Hematopoietic multipotent progenitor cell (in vitro differentiated cells): Measurements from ENCODE around the gene BMP7. TPM values are rescaled to one million over a fixed set of nuclear protein-coding genes. Genes with fewer than 3 reads are reported as not detected.

Experiments used
- DNase-seq, 3 donors: peaks; one replicate each; pipeline ENCODE4 v3.0.0-alpha.2; 2011 to 2015; ENCODE audit warnings: low read depth in 2 of 3, low spot score in 2 of 3
- total RNA-seq: library from RNA; depleted of rRNA; stranded (reverse); fragments of >200 nt; gene quantifications from one replicate; pipeline ENCODE4 v1.2.3, GENCODE V29; 2012

The BMP7 gene
- total RNA-seq, 1 donor, result not detected

GRCh38 chr20:57136734-57137133, 129.7 kb downstream of the BMP7 start:
- DNase-seq, result no peak

DNA sequence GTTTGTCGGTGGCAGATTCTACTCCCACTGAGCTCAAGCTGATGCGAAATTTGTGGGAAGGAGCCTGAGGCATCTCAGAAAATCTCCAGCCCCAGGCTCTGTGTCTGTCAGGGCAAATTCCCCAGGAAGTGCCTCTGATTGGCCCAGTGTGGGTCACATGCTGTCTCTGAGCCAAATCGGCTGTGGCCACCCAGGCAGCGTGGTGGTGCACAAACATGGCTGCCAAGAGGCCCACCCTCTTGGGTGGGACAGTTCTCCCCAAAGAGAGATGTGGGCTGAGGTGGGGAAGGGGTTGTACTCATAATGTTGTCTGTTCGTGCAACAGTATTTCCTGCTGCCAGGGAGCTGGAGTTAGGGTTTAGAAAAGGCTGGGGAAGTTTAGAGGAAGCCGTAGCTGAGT, 130.6 kb downstream of the BMP7 start:
- no peak for DNase-seq

DNA sequence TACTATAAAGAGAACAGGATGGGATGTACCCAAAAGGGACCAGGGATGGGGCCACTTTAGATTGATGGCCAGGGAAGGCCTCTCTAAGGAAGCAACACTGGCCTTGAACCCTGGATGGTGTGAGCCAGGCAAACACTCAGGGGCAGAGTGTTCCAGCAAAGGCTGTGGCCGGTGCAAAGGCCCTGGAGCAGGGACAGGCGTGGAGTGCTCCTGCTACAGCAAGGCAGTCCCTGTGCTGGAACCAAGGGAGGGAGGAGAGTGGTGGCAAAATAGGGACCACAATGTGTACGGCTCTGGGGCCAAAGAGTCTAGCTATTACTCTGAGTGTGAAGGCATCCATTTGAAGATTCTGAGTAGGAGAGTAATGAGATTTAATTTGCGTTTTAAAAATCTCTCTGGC, 131.6 kb downstream of the BMP7 start:
- DNase-seq, result no peak

- DNase-seq, result no peak
Observed at GRCh38 chr20:57133926-57134650, 132.4 kb downstream of the BMP7 start.

DNA sequence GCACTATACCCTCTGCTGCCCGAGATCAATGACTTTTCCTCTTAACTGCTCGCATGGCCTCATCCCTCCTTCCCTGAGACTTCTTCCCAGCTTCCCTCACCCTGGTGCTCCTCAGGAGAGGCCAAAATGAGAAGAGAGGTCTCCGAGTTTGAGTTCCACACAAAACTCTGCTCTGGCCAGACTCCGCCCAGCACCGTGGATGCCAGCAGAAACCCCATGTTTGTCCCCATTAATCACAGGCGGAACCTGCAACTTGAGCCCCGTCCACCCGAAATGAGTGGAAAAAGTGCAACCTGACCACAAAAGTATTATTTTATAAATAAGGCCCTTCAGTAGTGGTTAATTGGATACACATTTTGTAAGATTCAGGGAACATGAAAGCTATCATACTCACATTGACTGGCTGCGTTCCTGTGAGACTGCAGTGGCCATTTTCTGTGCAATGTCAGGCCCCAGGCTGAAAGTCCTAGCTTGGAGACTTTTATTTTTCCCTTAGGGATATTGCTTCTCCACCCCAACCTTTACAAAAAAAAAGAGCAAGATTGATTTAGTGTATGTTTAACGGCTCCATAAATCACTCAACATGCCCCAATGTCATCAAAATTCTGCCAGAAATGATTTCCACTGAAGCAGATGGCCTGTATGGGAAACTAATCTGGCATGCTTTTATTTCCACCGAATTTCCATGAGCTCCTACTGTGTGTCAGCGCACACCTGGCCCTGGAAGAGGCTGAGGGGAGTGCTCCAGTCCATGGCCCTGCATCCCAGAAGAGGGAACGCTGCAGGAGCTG, 134.6 kb downstream of the BMP7 start:
- DNase-seq, result no peak

- DNase-seq, result no peak
Observed at GRCh38 chr20:57131077-57131476, 135.4 kb downstream of the BMP7 start.

- DNase-seq, result no peak
Observed at GRCh38 chr20:57130160-57130772, 136.2 kb downstream of the BMP7 start.

GRCh38 chr20:57129303-57129702, 137.1 kb downstream of the BMP7 start:
- DNase-seq, result no peak

GRCh38 chr20:57128044-57128757, 138.2 kb downstream of the BMP7 start:
- no peak for DNase-seq

GRCh38 chr20:57126481-57127092, 139.9 kb downstream of the BMP7 start:
- DNase-seq, result no peak

- no peak for DNase-seq
Observed at GRCh38 chr20:57124800-57125517, 141.5 kb downstream of the BMP7 start.

DNA sequence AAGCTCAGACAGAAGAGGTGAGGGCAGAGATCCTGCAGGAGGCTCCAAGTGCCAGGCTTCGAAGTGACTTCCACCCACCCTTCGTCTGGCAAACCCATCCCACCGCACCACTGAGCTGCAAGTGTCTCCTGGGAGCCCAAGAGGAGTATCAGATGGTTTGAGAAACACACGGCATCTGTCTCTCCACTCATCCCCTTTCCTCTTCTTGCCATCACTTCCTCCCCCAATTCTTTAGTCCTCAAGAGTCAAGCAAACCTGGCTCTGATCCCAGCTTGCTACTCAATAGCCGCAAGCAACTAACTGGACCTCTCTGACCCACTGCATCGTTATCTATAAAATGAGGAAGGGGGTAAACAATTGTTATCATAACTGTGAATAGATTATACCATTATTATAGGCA, 142.1 kb downstream of the BMP7 start:
- no peak for DNase-seq

DNA sequence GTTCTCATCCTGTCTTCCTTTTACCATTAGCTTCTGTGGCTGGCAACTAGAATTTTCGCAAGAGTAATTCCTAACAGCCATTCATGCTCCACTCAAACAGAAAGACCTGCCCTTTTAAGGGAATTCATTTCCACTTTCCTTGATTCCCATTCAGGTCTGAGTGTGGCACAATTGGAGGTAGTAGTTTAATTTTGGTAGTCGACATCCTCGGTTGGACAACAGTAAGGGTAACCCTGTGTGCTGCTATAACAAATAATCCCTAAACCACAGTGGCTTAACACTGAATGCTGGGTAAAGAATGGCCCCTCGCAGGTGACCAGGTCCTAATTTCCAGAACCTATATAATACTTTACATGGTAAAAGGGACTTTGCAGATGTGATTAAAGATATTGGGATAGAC, 142.9 kb downstream of the BMP7 start:
- no peak for DNase-seq

- no peak for DNase-seq
Observed at GRCh38 chr20:57122536-57123489, 143.6 kb downstream of the BMP7 start.

DNA sequence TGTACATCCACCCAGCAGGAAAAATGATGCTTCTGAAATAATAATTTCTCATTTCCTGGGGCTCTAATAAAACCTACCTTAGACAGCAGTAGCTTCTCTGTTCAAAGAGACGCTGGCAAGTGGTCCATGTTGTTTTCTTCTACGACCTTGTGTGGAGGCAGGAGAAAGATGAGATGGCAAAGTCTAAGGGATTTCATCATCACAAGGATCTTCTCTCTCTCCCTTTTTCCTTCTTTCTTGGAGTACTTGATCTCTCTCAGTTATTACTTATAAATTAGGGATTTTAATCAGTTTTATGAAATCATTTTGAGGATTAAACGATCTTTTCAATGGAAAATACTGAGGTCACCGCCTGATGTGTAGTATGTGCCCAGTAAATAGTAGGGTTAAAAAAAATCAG, 147.5 kb downstream of the BMP7 start:
- no peak for DNase-seq
